Ishikawa (cell line): ENCODE measurements around the gene RTKN.

Experiments
- CEBPB ChIP-seq: IDR thresholded peaks from 2 replicates; pipeline ENCODE4 v1.6.1; 2012
- CREB1 ChIP-seq: IDR thresholded peaks from 2 replicates; pipeline ENCODE4 v1.6.1; 2012; ENCODE audit warnings: low read depth
- EGR1 ChIP-seq: IDR thresholded peaks from 2 replicates; pipeline ENCODE4 v1.6.1; 2012
- EP300 ChIP-seq: IDR thresholded peaks from 2 replicates; pipeline ENCODE4 v1.6.1; 2012; ENCODE audit warnings: borderline replicate concordance
- NFIC ChIP-seq: IDR thresholded peaks from 2 replicates; pipeline ENCODE4 v1.6.1; 2012
- RAD21 ChIP-seq: IDR thresholded peaks from 2 replicates; pipeline ENCODE4 v1.6.1; 2012; ENCODE audit warnings: low read depth
- TAF1 ChIP-seq: IDR thresholded peaks from 2 replicates; pipeline ENCODE4 v1.6.1; 2012; ENCODE audit warnings: low read depth, mild to moderate bottlenecking
- TCF12 ChIP-seq: IDR thresholded peaks from 2 replicates; pipeline ENCODE4 v1.6.1; 2012; ENCODE audit warnings: low read depth
- TEAD4 ChIP-seq: IDR thresholded peaks from 2 replicates; pipeline ENCODE4 v1.6.1; 2012
- YY1 ChIP-seq: IDR thresholded peaks from 2 replicates; pipeline ENCODE4 v1.6.1; 2012; ENCODE audit warnings: low read depth
- TF ChIP-seq, protein P1 (sequence below): IDR thresholded peaks from 2 replicates; pipeline ENCODE4 v1.6.1; 2012
- TF ChIP-seq, protein P2 (sequence below): IDR thresholded peaks from 2 replicates; pipeline ENCODE4 v1.6.1; 2012; ENCODE audit warnings: low read depth, mild to moderate bottlenecking
- TF ChIP-seq, protein P3 (sequence below): IDR thresholded peaks from 2 replicates; pipeline ENCODE4 v1.6.1; 2012

DNA sequence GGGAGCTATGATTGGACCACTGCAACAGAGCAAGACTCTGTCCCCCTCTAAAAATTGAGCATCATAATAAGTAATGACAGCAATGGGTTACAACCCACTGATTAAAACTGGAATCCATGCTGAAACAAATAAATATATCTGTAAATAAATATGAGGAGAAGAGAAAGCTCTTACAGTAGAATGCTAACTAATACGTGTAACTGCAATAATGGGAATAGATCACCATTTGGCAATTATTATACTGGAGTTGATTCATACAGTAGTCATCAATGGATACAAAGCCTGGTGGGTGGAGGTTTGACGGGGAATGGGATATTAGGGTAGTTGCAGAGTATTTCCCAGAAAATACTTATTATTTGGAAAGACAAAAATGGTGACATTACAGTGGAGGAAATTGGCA lies 7.0 kb upstream of the RTKN start:
- TF ChIP-seq CEBPB (no peak), NFIC (no peak), YY1 (no peak), TCF12 (no peak), TAF1 (no peak), EGR1 (no peak), CREB1 (no peak), RAD21 (no peak), TEAD4 (no peak), EP300 (no peak)
- TF ChIP-seq, protein P1, sequence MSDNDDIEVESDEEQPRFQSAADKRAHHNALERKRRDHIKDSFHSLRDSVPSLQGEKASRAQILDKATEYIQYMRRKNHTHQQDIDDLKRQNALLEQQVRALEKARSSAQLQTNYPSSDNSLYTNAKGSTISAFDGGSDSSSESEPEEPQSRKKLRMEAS = no peak
- TF ChIP-seq, protein P2, sequence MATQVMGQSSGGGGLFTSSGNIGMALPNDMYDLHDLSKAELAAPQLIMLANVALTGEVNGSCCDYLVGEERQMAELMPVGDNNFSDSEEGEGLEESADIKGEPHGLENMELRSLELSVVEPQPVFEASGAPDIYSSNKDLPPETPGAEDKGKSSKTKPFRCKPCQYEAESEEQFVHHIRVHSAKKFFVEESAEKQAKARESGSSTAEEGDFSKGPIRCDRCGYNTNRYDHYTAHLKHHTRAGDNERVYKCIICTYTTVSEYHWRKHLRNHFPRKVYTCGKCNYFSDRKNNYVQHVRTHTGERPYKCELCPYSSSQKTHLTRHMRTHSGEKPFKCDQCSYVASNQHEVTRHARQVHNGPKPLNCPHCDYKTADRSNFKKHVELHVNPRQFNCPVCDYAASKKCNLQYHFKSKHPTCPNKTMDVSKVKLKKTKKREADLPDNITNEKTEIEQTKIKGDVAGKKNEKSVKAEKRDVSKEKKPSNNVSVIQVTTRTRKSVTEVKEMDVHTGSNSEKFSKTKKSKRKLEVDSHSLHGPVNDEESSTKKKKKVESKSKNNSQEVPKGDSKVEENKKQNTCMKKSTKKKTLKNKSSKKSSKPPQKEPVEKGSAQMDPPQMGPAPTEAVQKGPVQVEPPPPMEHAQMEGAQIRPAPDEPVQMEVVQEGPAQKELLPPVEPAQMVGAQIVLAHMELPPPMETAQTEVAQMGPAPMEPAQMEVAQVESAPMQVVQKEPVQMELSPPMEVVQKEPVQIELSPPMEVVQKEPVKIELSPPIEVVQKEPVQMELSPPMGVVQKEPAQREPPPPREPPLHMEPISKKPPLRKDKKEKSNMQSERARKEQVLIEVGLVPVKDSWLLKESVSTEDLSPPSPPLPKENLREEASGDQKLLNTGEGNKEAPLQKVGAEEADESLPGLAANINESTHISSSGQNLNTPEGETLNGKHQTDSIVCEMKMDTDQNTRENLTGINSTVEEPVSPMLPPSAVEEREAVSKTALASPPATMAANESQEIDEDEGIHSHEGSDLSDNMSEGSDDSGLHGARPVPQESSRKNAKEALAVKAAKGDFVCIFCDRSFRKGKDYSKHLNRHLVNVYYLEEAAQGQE = no peak
- TF ChIP-seq, protein P3, sequence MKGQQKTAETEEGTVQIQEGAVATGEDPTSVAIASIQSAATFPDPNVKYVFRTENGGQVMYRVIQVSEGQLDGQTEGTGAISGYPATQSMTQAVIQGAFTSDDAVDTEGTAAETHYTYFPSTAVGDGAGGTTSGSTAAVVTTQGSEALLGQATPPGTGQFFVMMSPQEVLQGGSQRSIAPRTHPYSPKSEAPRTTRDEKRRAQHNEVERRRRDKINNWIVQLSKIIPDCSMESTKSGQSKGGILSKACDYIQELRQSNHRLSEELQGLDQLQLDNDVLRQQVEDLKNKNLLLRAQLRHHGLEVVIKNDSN = no peak
